Measurements from ENCODE around the gene SLC38A10. TPM values are rescaled to one million over a fixed set of nuclear protein-coding genes. Genes with fewer than 3 reads are reported as not detected.

SLC38A10 gene
- total RNA-seq, 1 donor from 2014 or later, result 100 TPM

GRCh38 chr17:81328978-81329926 lies 34.1 kb upstream of the SLC38A10 start:
- peaks cover 18% of the 10 kb centered on the region for H3K27me3 ChIP-seq (ENCODE audit: control insufficient read depth, insufficient read depth, low read length)
- no peak overlapping the region for H3K4me3 ChIP-seq (ENCODE audit: low read depth, low read length)
- peak; percentile 82 for DNase-seq (ENCODE audit: low read depth)
- TF ChIP-seq CTCF (IDR thresholded peaks at IDR 0.05; ENCODE audit: insufficient read depth, low read length, poor library complexity, severe bottlenecking), result no peak
- H3K36me3 ChIP-seq (ENCODE audit: control insufficient read depth, insufficient read depth, low read length), result no peaks in the 10 kb centered on the region

GRCh38 chr17:81328489-81328888 lies 33.4 kb upstream of the SLC38A10 start:
- H3K4me3 ChIP-seq (ENCODE audit: low read depth, low read length), result no peak overlapping the region
- peaks cover 13% of the 10 kb centered on the region for H3K27me3 ChIP-seq (ENCODE audit: control insufficient read depth, insufficient read depth, low read length)

DNA sequence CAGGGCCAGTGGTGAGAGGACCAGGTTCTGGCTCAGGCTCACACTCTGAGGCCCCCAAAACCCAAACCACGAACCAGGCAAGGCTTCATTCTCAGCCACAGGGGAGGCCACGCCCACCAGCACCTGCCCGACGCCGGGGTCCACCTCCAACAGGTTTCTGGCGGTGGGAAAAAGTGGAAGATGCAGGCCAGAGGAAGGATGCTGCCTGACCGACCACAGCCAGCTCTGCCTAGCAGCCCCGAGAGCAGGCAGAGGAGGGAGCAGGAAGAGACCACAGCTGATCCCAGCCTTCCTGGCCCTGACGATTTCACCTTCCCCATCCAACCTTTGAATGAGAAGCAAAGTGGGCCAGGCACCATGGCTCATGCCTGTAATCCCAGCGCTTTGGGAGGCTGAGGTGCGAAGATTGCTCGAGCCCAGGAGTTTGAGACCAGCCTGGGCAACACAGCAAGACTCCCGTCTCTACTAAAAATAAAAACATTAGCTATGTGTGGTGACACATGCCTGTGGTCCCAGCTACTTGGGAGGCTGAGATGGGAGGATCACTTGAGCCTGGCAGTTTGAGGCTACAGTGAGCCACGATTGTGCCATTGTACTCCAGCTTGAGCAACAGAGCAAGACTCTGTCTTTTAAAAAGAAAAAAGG lies 30.7 kb upstream of the SLC38A10 start:
- H3K27me3 ChIP-seq (ENCODE audit: control insufficient read depth, insufficient read depth, low read length), result peaks cover 3% of the 10 kb centered on the region
- no peak overlapping the region for H3K4me3 ChIP-seq (ENCODE audit: low read depth, low read length)
- H3K36me3 ChIP-seq (ENCODE audit: control insufficient read depth, insufficient read depth, low read length), result no peaks in the 10 kb centered on the region
- no peak for TF ChIP-seq CTCF (IDR thresholded peaks at IDR 0.05; ENCODE audit: insufficient read depth, low read length, poor library complexity, severe bottlenecking)
- no peak for DNase-seq (ENCODE audit: low read depth)

More at GRCh38 chr17:81328489-81328888, 33.4 kb upstream of the SLC38A10 start:
- no peak for DNase-seq (ENCODE audit: low read depth)
- TF ChIP-seq CTCF (IDR thresholded peaks at IDR 0.05; ENCODE audit: insufficient read depth, low read length, poor library complexity, severe bottlenecking), result no peak
- no peaks in the 10 kb centered on the region for H3K36me3 ChIP-seq (ENCODE audit: control insufficient read depth, insufficient read depth, low read length)

DNA sequence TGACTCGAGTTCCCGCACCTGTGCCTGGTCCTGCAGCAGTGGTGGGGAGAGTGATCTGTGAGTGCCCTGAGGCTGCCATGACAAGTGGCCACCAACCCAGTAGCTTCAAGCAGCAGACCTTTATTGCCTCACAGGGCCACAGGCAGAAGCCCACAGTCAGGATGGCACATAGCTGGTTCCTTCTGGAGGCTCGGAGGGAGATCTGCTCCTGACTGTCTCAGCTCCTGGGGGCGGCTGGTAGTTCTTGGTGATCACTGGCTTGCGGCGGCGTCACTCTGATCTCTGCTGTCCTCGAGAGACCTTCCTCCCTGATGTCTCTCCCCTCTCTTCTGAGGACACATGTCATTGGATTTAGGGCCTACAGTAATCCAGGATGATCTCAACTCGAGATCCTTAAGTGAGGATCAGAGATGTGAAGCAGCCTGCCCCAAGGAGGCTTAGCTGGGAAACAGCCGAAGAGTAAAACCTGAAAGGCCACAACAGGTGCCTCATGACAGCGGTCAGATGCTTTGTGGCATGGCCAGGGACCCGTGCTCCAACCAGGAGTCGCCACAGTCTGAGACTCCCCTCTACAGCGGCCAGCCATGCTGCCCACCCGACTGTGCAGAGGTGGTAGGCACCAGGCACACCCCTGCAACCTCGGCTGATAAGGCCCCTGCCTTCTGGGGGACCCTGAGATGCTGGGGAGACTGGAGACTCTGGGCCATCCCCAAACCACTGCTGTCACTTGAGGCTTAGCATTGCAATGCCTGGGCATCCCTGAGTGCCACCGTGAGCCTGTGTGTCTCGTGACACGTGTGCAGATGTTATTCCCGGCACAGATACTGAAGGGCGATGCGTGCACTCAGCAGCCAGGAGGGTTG lies 30.0 kb upstream of the SLC38A10 start:
- Histone ChIP-seq H3K4me3 (ENCODE audit: low read depth, low read length) (no peak overlapping the region), H3K36me3 (ENCODE audit: control insufficient read depth, insufficient read depth, low read length) (no peaks in the 10 kb centered on the region), H3K27me3 (ENCODE audit: control insufficient read depth, insufficient read depth, low read length) (peaks cover 3% of the 10 kb centered on the region)
- TF ChIP-seq CTCF (IDR thresholded peaks at IDR 0.05; ENCODE audit: insufficient read depth, low read length, poor library complexity, severe bottlenecking), result no peak
- no peak for DNase-seq (ENCODE audit: low read depth)

- no peak for TF ChIP-seq CTCF (IDR thresholded peaks at IDR 0.05; ENCODE audit: insufficient read depth, low read length, poor library complexity, severe bottlenecking)
- H3K36me3 ChIP-seq (ENCODE audit: control insufficient read depth, insufficient read depth, low read length), result no peaks in the 10 kb centered on the region
- no peak overlapping the region for H3K4me3 ChIP-seq (ENCODE audit: low read depth, low read length)
- H3K27me3 ChIP-seq (ENCODE audit: control insufficient read depth, insufficient read depth, low read length), result peaks cover 3% of the 10 kb centered on the region
- DNase-seq (ENCODE audit: low read depth), result no peak
These were observed 29.2 kb upstream of the SLC38A10 start for GRCh38 chr17:81324177-81324850.
